Measurements from ENCODE around the gene STK32C. TPM values are rescaled to one million over a fixed set of nuclear protein-coding genes. Genes with fewer than 3 reads are reported as not detected.
"Not testable (repeated sequence)": the region's sequence is repeated elsewhere in the genome, so short reads cannot be mapped to it uniquely, and the experiment has no call there.

The STK32C gene
- total RNA-seq = 18.3 TPM
- long read RNA-seq, partial matches to known transcripts = 2 of 9 reads
- long read RNA-seq, other reads (novel, unspliced or antisense) = 6 of 9 reads

GRCh38 chr10:132307823-132308586 is at the start of gene STK32C:
STK32C (minus strand) TSS chr10:132307950; CDS start chr10:132307833, 117 bp downstream.
- DNase-seq (ENCODE audit: low spot score) = peak; percentile 95

- no peak for DNase-seq (ENCODE audit: low spot score)
These were observed 49.0 kb upstream of the STK32C start for GRCh38 chr10:132356621-132357195.

- no peak for DNase-seq (ENCODE audit: low spot score)
These were observed 48.0 kb upstream of the STK32C start for GRCh38 chr10:132355754-132356153.

GRCh38 chr10:132355297-132355696 is 47.5 kb upstream of the STK32C start:
- DNase-seq (ENCODE audit: low spot score) = no peak

GRCh38 chr10:132354356-132355094 is 46.8 kb upstream of the STK32C start:
- no peak for DNase-seq (ENCODE audit: low spot score)

GRCh38 chr10:132353456-132354355 is 46.0 kb upstream of the STK32C start:
- no peak for DNase-seq (ENCODE audit: low spot score)

GRCh38 chr10:132352462-132353308 is 44.9 kb upstream of the STK32C start:
- DNase-seq (ENCODE audit: low spot score) = not testable (repeated sequence)

GRCh38 chr10:132351611-132352010 is 43.9 kb upstream of the STK32C start:
- DNase-seq (ENCODE audit: low spot score) = no peak

- DNase-seq (ENCODE audit: low spot score) = no peak
These were observed 43.2 kb upstream of the STK32C start for GRCh38 chr10:132350946-132351345.

GRCh38 chr10:132350391-132350790 is 42.6 kb upstream of the STK32C start:
- no peak for DNase-seq (ENCODE audit: low spot score)

GRCh38 chr10:132349766-132350165 is 42.0 kb upstream of the STK32C start:
- no peak for DNase-seq (ENCODE audit: low spot score)

GRCh38 chr10:132347931-132348267 is 40.1 kb upstream of the STK32C start:
- no peak for DNase-seq (ENCODE audit: low spot score)

- no peak for DNase-seq (ENCODE audit: low spot score)
These were observed 39.6 kb upstream of the STK32C start for GRCh38 chr10:132347211-132347930.

- DNase-seq (ENCODE audit: low spot score) = peak; percentile 47
These were observed 39.1 kb upstream of the STK32C start for GRCh38 chr10:132346806-132347205.

- DNase-seq (ENCODE audit: low spot score) = no peak
These were observed 37.6 kb upstream of the STK32C start for GRCh38 chr10:132345345-132345744.

GRCh38 chr10:132344386-132344785 is 36.6 kb upstream of the STK32C start:
- no peak for DNase-seq (ENCODE audit: low spot score)

- DNase-seq (ENCODE audit: low spot score) = no peak
These were observed 34.8 kb upstream of the STK32C start for GRCh38 chr10:132342553-132342952.

- DNase-seq (ENCODE audit: low spot score) = no peak
These were observed 34.0 kb upstream of the STK32C start for GRCh38 chr10:132341781-132342180.

GRCh38 chr10:132341017-132341416 is 33.3 kb upstream of the STK32C start:
- no peak for DNase-seq (ENCODE audit: low spot score)

- DNase-seq (ENCODE audit: low spot score) = no peak
These were observed 31.5 kb upstream of the STK32C start for GRCh38 chr10:132339276-132339675.
